K562 (cell line): ENCODE results near the gene BLVRA.

ENCODE experiments used
- NCOR1 ChIP-seq: fragments of 450-650 bp; IDR thresholded peaks from 2 replicates; pipeline ENCODE4 v1.6.1; 2016; ENCODE audit warnings: mild to moderate bottlenecking, moderate library complexity
- PHTF2 ChIP-seq: fragments of 250-450 bp; sonication (Bioruptor Pico); IDR thresholded peaks from 2 replicates; pipeline ENCODE4 v1.5.0; 2021; ENCODE audit warnings: mild to moderate bottlenecking
- ZSCAN29 ChIP-seq: fragments of 450-650 bp; IDR thresholded peaks from 2 replicates; pipeline ENCODE4 v1.6.1; 2017
- TF ChIP-seq, protein P1 (sequence below): fragments of 250-450 bp; sonication (Bioruptor Pico); IDR thresholded peaks from 2 replicates; pipeline ENCODE4 v1.9.0; 2021; ENCODE audit warnings: mild to moderate bottlenecking, inconsistent platforms

GRCh38 chr7:43799605-43800004 is 41.1 kb downstream of the BLVRA start:
- TF ChIP-seq ZSCAN29 (no peak), NCOR1 (no peak), PHTF2 (CRISPR knock-in tag) (no peak)
- TF ChIP-seq, protein P1, sequence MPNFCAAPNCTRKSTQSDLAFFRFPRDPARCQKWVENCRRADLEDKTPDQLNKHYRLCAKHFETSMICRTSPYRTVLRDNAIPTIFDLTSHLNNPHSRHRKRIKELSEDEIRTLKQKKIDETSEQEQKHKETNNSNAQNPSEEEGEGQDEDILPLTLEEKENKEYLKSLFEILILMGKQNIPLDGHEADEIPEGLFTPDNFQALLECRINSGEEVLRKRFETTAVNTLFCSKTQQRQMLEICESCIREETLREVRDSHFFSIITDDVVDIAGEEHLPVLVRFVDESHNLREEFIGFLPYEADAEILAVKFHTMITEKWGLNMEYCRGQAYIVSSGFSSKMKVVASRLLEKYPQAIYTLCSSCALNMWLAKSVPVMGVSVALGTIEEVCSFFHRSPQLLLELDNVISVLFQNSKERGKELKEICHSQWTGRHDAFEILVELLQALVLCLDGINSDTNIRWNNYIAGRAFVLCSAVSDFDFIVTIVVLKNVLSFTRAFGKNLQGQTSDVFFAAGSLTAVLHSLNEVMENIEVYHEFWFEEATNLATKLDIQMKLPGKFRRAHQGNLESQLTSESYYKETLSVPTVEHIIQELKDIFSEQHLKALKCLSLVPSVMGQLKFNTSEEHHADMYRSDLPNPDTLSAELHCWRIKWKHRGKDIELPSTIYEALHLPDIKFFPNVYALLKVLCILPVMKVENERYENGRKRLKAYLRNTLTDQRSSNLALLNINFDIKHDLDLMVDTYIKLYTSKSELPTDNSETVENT (CRISPR knock-in tag), result no peak
